Transverse colon (tissue), 4 donors: Measurements from ENCODE around the gene OCEL1. TPM values are rescaled to one million over a fixed set of nuclear protein-coding genes. Genes with fewer than 3 reads are reported as not detected.

Source experiments
- DNase-seq: peaks from one replicate; pipeline ENCODE4 v3.0.0-alpha.2; 2019
- H3K27ac ChIP-seq, 4 donors: fragments of 200-600 bp; sonication (generic); 2 replicates each; pipeline ENCODE4 v1.5.1; 2016 to 2018; ENCODE audit warnings: inconsistent platforms in 4 of 4
- H3K27me3 ChIP-seq: fragments of 200-600 bp; sonication (generic); 2 replicates; pipeline ENCODE4 v1.5.1; 2017; ENCODE audit warnings: inconsistent platforms
- H3K36me3 ChIP-seq, 4 donors: fragments of 200-600 bp; sonication (generic); 2 replicates each; pipeline ENCODE4 v1.5.1; 2017 to 2019; ENCODE audit warnings: inconsistent platforms in 4 of 4
- H3K4me1 ChIP-seq, 4 donors: fragments of 200-600 bp; sonication (generic); 2 replicates each; pipeline ENCODE4 v1.5.1; 2017 to 2020; ENCODE audit warnings: inconsistent platforms in 4 of 4
- H3K4me3 ChIP-seq, 4 donors: fragments of 200-600 bp; sonication (generic); 1 replicate in 1 of 4; 2 replicates in 3 of 4; pipeline versions ENCODE4 v1.5.1 to v1.6.1; 2017 to 2019; ENCODE audit warnings: inconsistent platforms in 4 of 4
- H3K9me3 ChIP-seq, 2 donors: fragments of 200-600 bp; sonication (generic); 2 replicates each; pipeline ENCODE4 v1.5.1; 2017 to 2019; ENCODE audit warnings: inconsistent platforms in 2 of 2
- EP300 ChIP-seq: sonication (generic); formaldehyde crosslinking; IDR thresholded peaks from one replicate; pipeline ENCODE4 v1.6.1; 2017; ENCODE audit warnings: antibody characterized with exemption, low read depth
- POLR2A ChIP-seq: fragments of 450-650 bp; IDR thresholded peaks from one replicate; pipeline ENCODE4 v1.6.1; 2016; ENCODE audit warnings: antibody characterized with exemption, mild to moderate bottlenecking, moderate library complexity
- POLR2AphosphoS5 ChIP-seq, 3 donors: sonication (generic); formaldehyde crosslinking; IDR thresholded peaks; one replicate each; pipeline ENCODE4 v1.6.1; 2016; ENCODE audit warnings: antibody characterized with exemption in 3 of 3
- WGBS, 2 donors: methylation state at CpG; one replicate each; pipeline ENCODE4 v1.1.5; 2018; ENCODE audit warnings: low coverage in 1 of 2; 5-methylcytosine and 5-hydroxymethylcytosine counted together
- in situ Hi-C, 4 donors: fragments of 200-750 bp; cut with MboI; loops; one replicate each; pipeline versions ENCODE4 v1.15.0 to v1.15.1; 2017; ENCODE audit warnings: low sequenced_read_pairs in 3 of 4, low pct_ligation_motif_present in 1 of 4, low pct_unique_long_range_greater_than_20kb in 1 of 4
- intact Hi-C: fragments of 100-400 bp; cut with DNase I; formaldehyde crosslinking; loops from one replicate; pipeline ENCODE4 v1.15.1; 2023; ENCODE audit warnings: low total_unique reads
- total RNA-seq, 4 donors: library from RNA; depleted of rRNA; stranded (reverse); fragments of >200 nt; gene quantifications; one replicate each; pipeline ENCODE4 v1.1.0, GENCODE V29; 2016
- TF ChIP-seq, protein P1 (sequence below), 5 experiments: fragments of 200-600 bp in 3 of 5; fragments of 450-650 bp in 2 of 5; sonication (generic) in 3 of 5; IDR thresholded peaks; 1 replicate in 2 of 5; 2 replicates in 3 of 5; pipeline ENCODE4 v1.5.1; 2016 to 2017; ENCODE audit warnings: antibody characterized with exemption in 5 of 5, inconsistent platforms in 3 of 5, mild to moderate bottlenecking in 2 of 5, moderate library complexity in 1 of 5

The OCEL1 gene
- total RNA-seq, 4 donors from 2014 or later: 4.8 to 42.6 (median 29.9) TPM

DNA sequence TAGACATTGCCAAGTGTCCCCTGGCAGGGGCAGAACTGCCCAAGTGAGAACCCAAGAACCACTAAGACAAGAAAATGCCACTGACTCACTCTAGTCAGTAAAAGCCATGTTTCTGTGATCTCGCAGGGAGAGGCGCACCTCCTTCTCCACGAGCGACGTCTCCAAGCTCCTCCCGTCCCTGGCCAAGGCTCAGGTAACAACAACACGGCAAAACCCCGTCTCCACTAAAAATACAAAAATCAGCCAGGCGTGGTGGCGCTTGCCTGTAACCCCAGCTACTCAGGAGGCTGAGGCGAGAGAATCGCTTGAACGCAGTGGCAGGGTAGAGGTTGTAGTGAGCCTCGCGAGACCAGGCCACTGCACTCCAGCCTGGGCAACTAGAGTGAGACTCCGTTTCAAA, 28.4 kb upstream of the OCEL1 start:
- DNase-seq: no peak
- Histone ChIP-seq H3K36me3 (peaks cover 0 to 65% (median 21%) of the 10 kb centered on the region in 4 donors), H3K27ac (no peak overlapping the region), H3K27me3 (no peaks in the 10 kb centered on the region), H3K4me1 (no peaks in the 10 kb centered on the region), H3K4me3 (no peak overlapping the region), H3K9me3 (no peaks in the 10 kb centered on the region)
- intact Hi-C loops (no loop called here), in situ Hi-C loops (no loop called here)
- no peak for TF ChIP-seq POLR2AphosphoS5 (IDR thresholded peaks at IDR 0.05)
- no peak for TF ChIP-seq POLR2A
- TF ChIP-seq, protein P1, sequence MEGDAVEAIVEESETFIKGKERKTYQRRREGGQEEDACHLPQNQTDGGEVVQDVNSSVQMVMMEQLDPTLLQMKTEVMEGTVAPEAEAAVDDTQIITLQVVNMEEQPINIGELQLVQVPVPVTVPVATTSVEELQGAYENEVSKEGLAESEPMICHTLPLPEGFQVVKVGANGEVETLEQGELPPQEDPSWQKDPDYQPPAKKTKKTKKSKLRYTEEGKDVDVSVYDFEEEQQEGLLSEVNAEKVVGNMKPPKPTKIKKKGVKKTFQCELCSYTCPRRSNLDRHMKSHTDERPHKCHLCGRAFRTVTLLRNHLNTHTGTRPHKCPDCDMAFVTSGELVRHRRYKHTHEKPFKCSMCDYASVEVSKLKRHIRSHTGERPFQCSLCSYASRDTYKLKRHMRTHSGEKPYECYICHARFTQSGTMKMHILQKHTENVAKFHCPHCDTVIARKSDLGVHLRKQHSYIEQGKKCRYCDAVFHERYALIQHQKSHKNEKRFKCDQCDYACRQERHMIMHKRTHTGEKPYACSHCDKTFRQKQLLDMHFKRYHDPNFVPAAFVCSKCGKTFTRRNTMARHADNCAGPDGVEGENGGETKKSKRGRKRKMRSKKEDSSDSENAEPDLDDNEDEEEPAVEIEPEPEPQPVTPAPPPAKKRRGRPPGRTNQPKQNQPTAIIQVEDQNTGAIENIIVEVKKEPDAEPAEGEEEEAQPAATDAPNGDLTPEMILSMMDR (IDR thresholded peaks at IDR 0.05): no peak
- no peak for TF ChIP-seq EP300
- WGBS, 2 donors: 96% methylated on average over 16 of the region's 16 CpGs; no CpG with 5 or more reads in 1 of the 2 donors

DNA sequence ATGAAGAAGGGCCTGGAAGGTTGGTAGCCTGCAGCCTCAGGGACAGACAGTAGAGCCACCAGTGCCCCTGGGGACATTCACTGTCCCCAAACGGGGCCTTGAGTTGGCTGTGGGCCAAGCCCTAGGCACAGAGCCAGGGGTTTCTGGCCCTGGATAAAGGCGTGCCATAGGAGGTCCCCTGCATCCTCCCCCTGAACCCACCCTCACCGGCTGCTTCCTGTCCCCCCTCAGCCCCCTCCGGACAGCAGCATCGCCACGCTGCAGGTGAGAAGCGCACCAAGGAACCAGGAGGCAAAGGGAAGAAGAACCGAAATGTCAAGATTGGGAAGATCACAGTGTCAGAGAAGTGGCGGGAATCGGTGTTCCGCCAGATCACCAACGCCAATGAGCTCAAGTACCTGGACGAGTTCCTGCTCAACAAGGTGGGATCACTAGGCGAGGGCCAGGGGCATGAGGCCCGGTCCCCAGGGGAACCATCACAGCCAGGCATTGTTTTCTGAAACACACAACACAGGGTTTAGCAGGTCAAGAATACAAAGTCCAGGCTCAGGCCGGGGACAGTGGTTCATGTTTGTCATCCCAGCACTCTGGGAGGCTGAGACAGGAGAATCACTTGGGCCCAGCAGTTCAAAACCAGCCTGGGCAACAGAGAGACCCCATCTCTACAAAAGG, 25.5 kb upstream of the OCEL1 start:
- Histone ChIP-seq H3K27me3 (no peaks in the 10 kb centered on the region), H3K27ac (no peak overlapping the region), H3K9me3 (no peaks in the 10 kb centered on the region), H3K4me1 (no peaks in the 10 kb centered on the region), H3K36me3 (peaks cover 0 to 41% (median 9%) of the 10 kb centered on the region in 4 donors), H3K4me3 (no peak overlapping the region)
- 85 to 100% methylated on average over 1 to 16 of the region's 16 CpGs for WGBS, 2 donors
- TF ChIP-seq POLR2AphosphoS5 (IDR thresholded peaks at IDR 0.05) (no peak), POLR2A (no peak), EP300 (no peak)
- TF ChIP-seq, protein P1 (IDR thresholded peaks at IDR 0.05): no peak
- DNase-seq: no peak
- intact Hi-C loops: no loop called here
- in situ Hi-C loops: loop anchor here in 1 of 4 donors (10.0 kb wide), 1 partner anchor 84 kb away; the partner anchor contains the start of gene ANKLE1

DNA sequence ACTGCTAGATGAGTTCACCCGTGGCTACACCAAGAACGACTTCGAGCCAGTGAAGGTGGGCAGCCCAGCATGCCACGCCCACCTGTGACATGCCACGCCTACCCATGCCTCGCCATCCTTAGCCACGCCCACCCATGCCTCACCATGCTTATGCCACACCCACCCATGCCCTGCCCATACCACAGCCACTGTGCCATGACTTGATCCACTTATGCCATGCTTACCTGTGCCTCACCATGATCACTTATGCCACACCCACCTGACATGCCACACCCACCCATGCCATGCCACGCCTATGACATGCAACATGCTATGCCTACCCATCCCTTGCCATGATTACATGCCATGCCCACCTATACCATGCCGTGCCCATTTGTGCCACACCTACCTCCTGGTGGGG, 23.8 kb upstream of the OCEL1 start:
- peaks cover 0 to 39% (median 9%) of the 10 kb centered on the region in 4 donors for H3K36me3 ChIP-seq
- H3K4me1 ChIP-seq: no peaks in the 10 kb centered on the region
- no peak overlapping the region for H3K27ac ChIP-seq
- DNase-seq: no peak
- intact Hi-C loops: no loop called here
- 82% methylated on average over 9 of the region's 9 CpGs; no CpG with 5 or more reads in 1 of the 2 donors for WGBS, 2 donors
- no peaks in the 10 kb centered on the region for H3K27me3 ChIP-seq
- no peaks in the 10 kb centered on the region for H3K9me3 ChIP-seq
- no peak overlapping the region for H3K4me3 ChIP-seq
- in situ Hi-C loops: loop anchor here in 1 of 4 donors (10.0 kb wide), 1 partner anchor 83 kb away; the partner anchor contains the start of gene ANKLE1
- TF ChIP-seq, protein P1 (IDR thresholded peaks at IDR 0.05): no peak
- no peak for TF ChIP-seq EP300
- TF ChIP-seq POLR2AphosphoS5 (IDR thresholded peaks at IDR 0.05): no peak

DNA sequence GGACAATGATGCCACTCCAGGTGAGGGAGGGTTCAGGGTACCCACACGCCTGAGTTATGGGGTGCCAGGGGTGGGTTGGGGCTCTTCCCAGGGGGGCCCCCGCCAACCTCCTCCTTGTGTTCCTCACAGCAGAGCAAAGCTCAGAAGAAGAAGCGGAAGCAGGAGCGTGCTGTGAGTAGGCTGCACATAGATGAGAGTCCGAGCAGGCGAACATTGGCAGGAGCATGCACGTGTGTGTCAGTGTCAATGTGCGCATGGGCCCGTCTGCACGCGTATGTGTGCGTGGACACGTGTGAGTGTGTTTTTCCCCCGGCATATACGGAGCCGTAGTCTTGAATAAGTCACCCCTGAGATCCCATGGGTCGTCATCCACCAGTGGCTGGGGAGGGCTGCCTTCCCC, 23.3 kb upstream of the OCEL1 start:
- Histone ChIP-seq H3K36me3 (peaks cover 0 to 35% (median 9%) of the 10 kb centered on the region in 4 donors), H3K27me3 (no peaks in the 10 kb centered on the region), H3K4me3 (no peak overlapping the region), H3K27ac (no peak overlapping the region), H3K9me3 (no peaks in the 10 kb centered on the region), H3K4me1 (no peaks in the 10 kb centered on the region)
- intact Hi-C loops: no loop called here
- DNase-seq: no peak
- no peak for TF ChIP-seq POLR2A
- no peak for TF ChIP-seq EP300
- TF ChIP-seq, protein P1 (IDR thresholded peaks at IDR 0.05): no peak
- no peak for TF ChIP-seq POLR2AphosphoS5 (IDR thresholded peaks at IDR 0.05)
- WGBS, 2 donors: 90 to 93% methylated on average over 5 to 17 of the region's 17 CpGs
- in situ Hi-C loops: loop anchor here in 1 of 4 donors (10.0 kb wide), 1 partner anchor 82 kb away; the partner anchor contains the start of gene ANKLE1
